Stomach (tissue), 4 donors: ENCODE results near the gene STARD5.

Source experiments
- EP300 ChIP-seq: sonication (generic); formaldehyde crosslinking; IDR thresholded peaks from one replicate; pipeline ENCODE4 v1.6.1; 2017; ENCODE audit warnings: antibody characterized with exemption
- POLR2A ChIP-seq, 4 donors: fragments of 450-650 bp; IDR thresholded peaks; one replicate each; pipeline ENCODE4 v1.6.1; 2016; ENCODE audit warnings: antibody characterized with exemption in 4 of 4, control low read depth in 2 of 4, mild to moderate bottlenecking in 1 of 4, moderate library complexity in 1 of 4
- POLR2AphosphoS5 ChIP-seq, 3 donors: sonication (generic); formaldehyde crosslinking; IDR thresholded peaks; one replicate each; pipeline ENCODE4 v1.6.1; 2016; ENCODE audit warnings: antibody characterized with exemption in 3 of 3
- TF ChIP-seq, protein P1 (sequence below), 7 experiments: fragments of 450-650 bp in 4 of 7; fragments of 200-600 bp in 3 of 7; sonication (generic) in 3 of 7; IDR thresholded peaks; one replicate each; pipeline ENCODE4 v1.5.1; 2016 to 2019; ENCODE audit warnings: antibody characterized with exemption in 7 of 7, control low read depth in 2 of 7, mild to moderate bottlenecking in 1 of 7

DNA sequence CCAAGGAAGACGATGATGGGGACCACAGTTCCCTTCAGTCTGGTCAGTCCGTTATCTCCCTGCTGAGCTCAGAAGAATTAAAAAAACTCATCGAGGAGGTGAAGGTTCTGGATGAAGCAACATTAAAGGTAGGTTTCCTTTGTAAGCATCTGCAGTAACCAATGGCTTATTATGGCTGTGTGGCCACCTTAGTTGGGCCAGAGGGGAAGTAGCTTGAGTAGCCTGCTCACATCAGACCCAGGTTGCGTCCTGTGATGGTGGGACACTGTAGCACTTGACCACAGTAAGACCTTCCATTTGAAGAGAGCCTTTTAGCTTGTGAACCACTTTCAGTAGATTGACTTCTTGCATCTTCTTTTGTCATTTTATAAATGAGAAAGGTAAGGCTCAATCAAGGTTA is 22.6 kb downstream of the STARD5 start:
- TF ChIP-seq, protein P1, sequence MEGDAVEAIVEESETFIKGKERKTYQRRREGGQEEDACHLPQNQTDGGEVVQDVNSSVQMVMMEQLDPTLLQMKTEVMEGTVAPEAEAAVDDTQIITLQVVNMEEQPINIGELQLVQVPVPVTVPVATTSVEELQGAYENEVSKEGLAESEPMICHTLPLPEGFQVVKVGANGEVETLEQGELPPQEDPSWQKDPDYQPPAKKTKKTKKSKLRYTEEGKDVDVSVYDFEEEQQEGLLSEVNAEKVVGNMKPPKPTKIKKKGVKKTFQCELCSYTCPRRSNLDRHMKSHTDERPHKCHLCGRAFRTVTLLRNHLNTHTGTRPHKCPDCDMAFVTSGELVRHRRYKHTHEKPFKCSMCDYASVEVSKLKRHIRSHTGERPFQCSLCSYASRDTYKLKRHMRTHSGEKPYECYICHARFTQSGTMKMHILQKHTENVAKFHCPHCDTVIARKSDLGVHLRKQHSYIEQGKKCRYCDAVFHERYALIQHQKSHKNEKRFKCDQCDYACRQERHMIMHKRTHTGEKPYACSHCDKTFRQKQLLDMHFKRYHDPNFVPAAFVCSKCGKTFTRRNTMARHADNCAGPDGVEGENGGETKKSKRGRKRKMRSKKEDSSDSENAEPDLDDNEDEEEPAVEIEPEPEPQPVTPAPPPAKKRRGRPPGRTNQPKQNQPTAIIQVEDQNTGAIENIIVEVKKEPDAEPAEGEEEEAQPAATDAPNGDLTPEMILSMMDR (IDR thresholded peaks at IDR 0.05): no peak
- TF ChIP-seq POLR2AphosphoS5 (IDR thresholded peaks at IDR 0.05) (no peak), EP300 (no peak), POLR2A (IDR thresholded peaks at IDR 0.05) (no peak)
